H9 (cell line): ENCODE measurements around the gene KRTAP12-4. TPM values are rescaled to one million over a fixed set of nuclear protein-coding genes. Genes with fewer than 3 reads are reported as not detected.

Experiments
- DNase-seq: peaks from one replicate; pipeline ENCODE4 v3.0.0-alpha.2; 2017
- H2AFZ ChIP-seq: one replicate; pipeline ENCODE4 v1.6.1; 2013; ENCODE audit warnings: mild to moderate bottlenecking, low read length, control low read depth, moderate library complexity
- H2AK5ac ChIP-seq: 2 replicates; pipeline ENCODE4 v1.6.1; 2013; ENCODE audit warnings: low read length, control low read depth, mixed read lengths; ENCODE audit not compliant: insufficient read length
- H2BK120ac ChIP-seq: one replicate; pipeline ENCODE4 v1.6.1; 2013; ENCODE audit warnings: low read depth, mild to moderate bottlenecking, low read length, control low read depth, inconsistent platforms; ENCODE audit not compliant: poor library complexity, severe bottlenecking
- H2BK12ac ChIP-seq: 2 replicates; pipeline ENCODE4 v1.6.1; 2013; ENCODE audit warnings: low read length, control low read depth, mixed read lengths, low read depth; ENCODE audit not compliant: insufficient read length
- H2BK15ac ChIP-seq: 2 replicates; pipeline ENCODE4 v1.6.1; 2013; ENCODE audit warnings: low read depth, low read length, control low read depth
- H2BK20ac ChIP-seq: one replicate; pipeline ENCODE4 v1.6.1; 2013; ENCODE audit warnings: low read depth, mild to moderate bottlenecking, low read length, control low read depth, inconsistent platforms; ENCODE audit not compliant: poor library complexity, severe bottlenecking
- H2BK5ac ChIP-seq: 2 replicates; pipeline ENCODE4 v1.6.1; 2013; ENCODE audit warnings: low read length, control low read depth, mixed read lengths; ENCODE audit not compliant: insufficient read length
- H3K14ac ChIP-seq: 2 replicates; pipeline ENCODE4 v1.6.1; 2013; ENCODE audit warnings: low read length, control low read depth; ENCODE audit not compliant: insufficient read depth
- H3K18ac ChIP-seq: 2 replicates; pipeline ENCODE4 v1.6.1; 2013; ENCODE audit warnings: low read depth, mild to moderate bottlenecking, mixed read lengths, low read length, control low read depth; ENCODE audit not compliant: insufficient read length
- H3K23ac ChIP-seq: 2 replicates; pipeline ENCODE4 v1.6.1; 2013; ENCODE audit warnings: low read length, control low read depth, mixed read lengths, low read depth; ENCODE audit not compliant: insufficient read length
- H3K23me2 ChIP-seq: 2 replicates; pipeline ENCODE4 v1.6.1; 2013; ENCODE audit warnings: low read depth, mild to moderate bottlenecking, mixed read lengths, low read length, control low read depth; ENCODE audit not compliant: insufficient read length, poor library complexity, severe bottlenecking
- H3K27ac ChIP-seq: 2 replicates; pipeline ENCODE4 v1.5.1; 2013; ENCODE audit warnings: low read length, control low read depth, mixed read lengths, low read depth; ENCODE audit not compliant: insufficient read length
- H3K27me3 ChIP-seq: 2 replicates; pipeline ENCODE4 v1.6.1; 2013; ENCODE audit warnings: low read length, control low read depth, inconsistent platforms; ENCODE audit not compliant: insufficient read depth
- H3K4ac ChIP-seq: 2 replicates; pipeline ENCODE4 v1.6.1; 2013; ENCODE audit warnings: low read depth, mild to moderate bottlenecking, control low read depth, inconsistent platforms, low read length, moderate library complexity
- H3K4me1 ChIP-seq: 2 replicates; pipeline ENCODE4 v1.6.1; 2013; ENCODE audit warnings: low read length, control low read depth, inconsistent platforms; ENCODE audit not compliant: insufficient read depth
- H3K4me2 ChIP-seq: 2 replicates; pipeline ENCODE4 v1.6.1; 2013; ENCODE audit warnings: low read length, control low read depth, mixed read lengths; ENCODE audit not compliant: insufficient read length, insufficient read depth
- H3K56ac ChIP-seq: 2 replicates; pipeline ENCODE4 v1.6.1; 2013; ENCODE audit warnings: low read depth, mild to moderate bottlenecking, mixed read lengths, low read length, control low read depth; ENCODE audit not compliant: insufficient read length
- H3K79me1 ChIP-seq: 2 replicates; pipeline ENCODE4 v1.6.1; 2013; ENCODE audit warnings: low read depth, mild to moderate bottlenecking, moderate library complexity, low read length, control low read depth, inconsistent platforms; ENCODE audit not compliant: insufficient read depth, poor library complexity, severe bottlenecking
- H3K79me2 ChIP-seq: 2 replicates; pipeline ENCODE4 v1.6.1; 2013; ENCODE audit warnings: low read length, control low read depth, inconsistent platforms; ENCODE audit not compliant: insufficient read depth
- H3K9ac ChIP-seq: 2 replicates; pipeline ENCODE4 v1.6.1; 2013; ENCODE audit warnings: low read length, control low read depth, mixed read lengths; ENCODE audit not compliant: insufficient read length; ENCODE audit errors: extremely low read depth
- H3K9me3 ChIP-seq: one replicate; pipeline ENCODE4 v1.6.1; 2013; ENCODE audit warnings: low read depth, low read length, inconsistent platforms; ENCODE audit not compliant: control insufficient read depth
- H3T11ph ChIP-seq: one replicate; pipeline ENCODE4 v1.6.1; 2013; ENCODE audit warnings: mild to moderate bottlenecking, low read length, control low read depth, inconsistent platforms
- H4K20me1 ChIP-seq: one replicate; pipeline ENCODE4 v1.6.1; 2013; ENCODE audit not compliant: control insufficient read depth, insufficient read length, insufficient read depth
- H4K5ac ChIP-seq: 2 replicates; pipeline ENCODE4 v1.6.1; 2013; ENCODE audit warnings: low read depth, mild to moderate bottlenecking, mixed read lengths, low read length, control low read depth; ENCODE audit not compliant: insufficient read length
- H4K8ac ChIP-seq: replicated peaks from 2 replicates; pipeline ENCODE4 v1.6.1; 2013; ENCODE audit warnings: low read length, control low read depth, mixed read lengths, low read depth; ENCODE audit not compliant: insufficient read length
- H4K91ac ChIP-seq: 2 replicates; pipeline ENCODE4 v1.6.1; 2013; ENCODE audit warnings: low read depth, mild to moderate bottlenecking, moderate library complexity, mixed read lengths, low read length, control low read depth; ENCODE audit not compliant: insufficient read length
- H3K27ac Mint-ChIP-seq, 3 experiments: 2 replicates in 2 of 3; 3 replicates in 1 of 3; pipeline ENCODE4 v1.8.0; 2020 to 2021; ENCODE audit warnings: mixed read lengths in 3 of 3, mild to moderate bottlenecking in 1 of 3, moderate library complexity in 1 of 3
- H3K27me3 Mint-ChIP-seq: 2 replicates; pipeline ENCODE4 v1.8.0; 2021; ENCODE audit warnings: low read depth, mild to moderate bottlenecking, moderate library complexity, mixed read lengths
- H3K36me3 Mint-ChIP-seq, 3 experiments: 2 replicates in 2 of 3; 3 replicates in 1 of 3; pipeline ENCODE4 v1.8.0; 2020 to 2021; ENCODE audit warnings: low read depth in 3 of 3, mixed read lengths in 3 of 3; ENCODE audit not compliant: insufficient read depth in 1 of 3
- H3K4me1 Mint-ChIP-seq, 2 experiments: 2 replicates each; pipeline ENCODE4 v1.8.0; 2020; ENCODE audit warnings: mixed read lengths in 2 of 2
- H3K4me3 Mint-ChIP-seq, 2 experiments: 2 replicates in 1 of 2; 3 replicates in 1 of 2; pipeline ENCODE4 v1.8.0; 2020 to 2021; ENCODE audit warnings: mild to moderate bottlenecking in 2 of 2, mixed read lengths in 2 of 2, moderate library complexity in 1 of 2
- H3K9me3 Mint-ChIP-seq, 2 experiments: 2 replicates in 1 of 2; 3 replicates in 1 of 2; pipeline ENCODE4 v1.8.0; 2020; ENCODE audit warnings: mild to moderate bottlenecking in 2 of 2, mixed read lengths in 2 of 2, moderate library complexity in 1 of 2
- WGBS: extraction: QIAGEN DNeasy Blood & Tissue Kit; methylation state at CpG from one replicate; pipeline ENCODE4 v1.1.7; 2013; ENCODE audit warnings: missing lambda C conversion rate, low lambda C conversion rate, mixed read lengths; ENCODE audit not compliant: insufficient read length; ENCODE audit errors: extremely low coverage; 5-methylcytosine and 5-hydroxymethylcytosine counted together
- total RNA-seq: library from RNA; stranded (reverse); gene quantifications from 2 replicates; pipeline ENCODE4 v1.2.1, GENCODE V29; 2021
- TF ChIP-seq, protein P1 (sequence below): fragments of 200-600 bp; sonication (generic); conservative IDR thresholded peaks from 3 replicates; pipeline ENCODE4 v1.8.0; 2021; ENCODE audit warnings: antibody characterized with exemption, mild to moderate bottlenecking

Gene KRTAP12-4
- total RNA-seq, 1 experiment from 2014 or later, result not detected

DNA sequence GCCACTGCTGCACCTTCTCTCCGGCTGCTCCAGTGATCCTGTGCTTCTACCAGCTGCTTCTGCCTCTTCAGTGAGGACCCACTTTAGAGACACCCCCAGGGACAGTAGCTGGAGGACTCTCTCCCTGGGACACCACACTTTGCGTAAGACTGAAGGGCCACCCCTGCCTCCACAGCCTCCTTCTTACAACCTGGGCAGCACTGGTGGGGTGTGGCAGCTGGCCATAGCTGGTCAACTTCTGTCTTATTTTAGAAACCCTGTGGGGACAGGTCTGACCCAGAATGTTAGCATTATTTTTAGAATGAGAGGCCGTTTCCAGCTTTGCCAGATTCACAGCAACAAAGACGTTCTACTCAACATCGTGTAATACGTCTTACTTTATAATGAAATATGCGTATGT lies 28.7 kb downstream of the KRTAP12-4 start:
- H4K5ac ChIP-seq, result no peak overlapping the region
- Mint-ChIP-seq H3K4me3 (no peak overlapping the region), H3K4me1 (peaks cover 3 to 7% of the 10 kb centered on the region in 2 experiments; a peak in 2 of 4 replicates), H3K27ac (no peak overlapping the region), H3K27me3 (peaks cover 5% of the 10 kb centered on the region), H3K9me3 (peaks cover 33 to 35% of the 10 kb centered on the region in 2 experiments), H3K36me3 (peaks cover 8 to 25% (median 14%) of the 10 kb centered on the region in 3 experiments; a peak in 6 of 7 replicates)
- WGBS, result no CpG with 5 or more reads among the region's 7 CpGs
- no peak overlapping the region for H3K18ac ChIP-seq
- no peak overlapping the region for H3K14ac ChIP-seq
- H3K79me2 ChIP-seq, result no peaks in the 10 kb centered on the region
- H2BK120ac ChIP-seq, result no peak overlapping the region
- H2BK5ac ChIP-seq, result no peak overlapping the region
- H2BK20ac ChIP-seq, result no peak overlapping the region
- H3K23ac ChIP-seq, result no peak overlapping the region
- no peak overlapping the region for H3K9ac ChIP-seq
- no peak overlapping the region for H3K27ac ChIP-seq
- H4K8ac ChIP-seq, result no peak overlapping the region
- no peak overlapping the region for H3K4ac ChIP-seq
- H3K79me1 ChIP-seq, result no peaks in the 10 kb centered on the region
- no peak overlapping the region for H2BK12ac ChIP-seq
- no peak overlapping the region for H4K91ac ChIP-seq
- H4K20me1 ChIP-seq, result no peaks in the 10 kb centered on the region
- no peak overlapping the region for H2AK5ac ChIP-seq
- no peak overlapping the region for H2BK15ac ChIP-seq
- no peaks in the 10 kb centered on the region for H3K4me1 ChIP-seq
- H3K23me2 ChIP-seq, result no peaks in the 10 kb centered on the region
- H2AFZ ChIP-seq, result no peak overlapping the region
- H3K56ac ChIP-seq, result no peak overlapping the region
- H3T11ph ChIP-seq, result no peak overlapping the region
- no peak overlapping the region for H3K4me2 ChIP-seq
- DNase-seq, result no peak
- TF ChIP-seq, protein P1, sequence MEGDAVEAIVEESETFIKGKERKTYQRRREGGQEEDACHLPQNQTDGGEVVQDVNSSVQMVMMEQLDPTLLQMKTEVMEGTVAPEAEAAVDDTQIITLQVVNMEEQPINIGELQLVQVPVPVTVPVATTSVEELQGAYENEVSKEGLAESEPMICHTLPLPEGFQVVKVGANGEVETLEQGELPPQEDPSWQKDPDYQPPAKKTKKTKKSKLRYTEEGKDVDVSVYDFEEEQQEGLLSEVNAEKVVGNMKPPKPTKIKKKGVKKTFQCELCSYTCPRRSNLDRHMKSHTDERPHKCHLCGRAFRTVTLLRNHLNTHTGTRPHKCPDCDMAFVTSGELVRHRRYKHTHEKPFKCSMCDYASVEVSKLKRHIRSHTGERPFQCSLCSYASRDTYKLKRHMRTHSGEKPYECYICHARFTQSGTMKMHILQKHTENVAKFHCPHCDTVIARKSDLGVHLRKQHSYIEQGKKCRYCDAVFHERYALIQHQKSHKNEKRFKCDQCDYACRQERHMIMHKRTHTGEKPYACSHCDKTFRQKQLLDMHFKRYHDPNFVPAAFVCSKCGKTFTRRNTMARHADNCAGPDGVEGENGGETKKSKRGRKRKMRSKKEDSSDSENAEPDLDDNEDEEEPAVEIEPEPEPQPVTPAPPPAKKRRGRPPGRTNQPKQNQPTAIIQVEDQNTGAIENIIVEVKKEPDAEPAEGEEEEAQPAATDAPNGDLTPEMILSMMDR, result no peak
- no peaks in the 10 kb centered on the region for H3K27me3 ChIP-seq
- H3K9me3 ChIP-seq, result no peaks in the 10 kb centered on the region
